Stimulated activated CD4-positive, alpha-beta T cell treated with anti-CD3 and anti-CD28 coated beads, Interleukin-2, amount 100 ng/mL, for 4 hours (primary cell): ENCODE results near the gene MAN2A1.
A peak's percentile ranks its signal among the peaks of the same experiment; 100 is the strongest.

Experiments
- DNase-seq: peaks from one replicate; pipeline ENCODE4 v3.0.0-alpha.2; 2020; ENCODE audit warnings: low read depth

The MAN2A1 gene

GRCh38 chr5:109682383-109682782, 7.3 kb upstream of the MAN2A1 start:
- DNase-seq: no peak

- no peak for DNase-seq
Observed at GRCh38 chr5:109685916-109686315, 3.8 kb upstream of the MAN2A1 start.

GRCh38 chr5:109688630-109688969, 1.1 kb upstream of the MAN2A1 start:
- DNase-seq: no peak

GRCh38 chr5:109688970-109689739, 572 bp upstream of the MAN2A1 start:
- peak; percentile 70 for DNase-seq

GRCh38 chr5:109690242-109690974, 681 bp downstream of the MAN2A1 start:
- DNase-seq: peak; percentile 9

- peak; percentile 14 for DNase-seq
Observed at GRCh38 chr5:109690975-109691574, 1.3 kb downstream of the MAN2A1 start.

GRCh38 chr5:109691996-109692395, 2.3 kb downstream of the MAN2A1 start:
- DNase-seq: no peak

GRCh38 chr5:109692852-109693251, 3.1 kb downstream of the MAN2A1 start:
- DNase-seq: no peak

GRCh38 chr5:109693535-109694400, 4.0 kb downstream of the MAN2A1 start:
- DNase-seq: no peak

- DNase-seq: no peak
Observed at GRCh38 chr5:109694451-109694891, 4.7 kb downstream of the MAN2A1 start.

- DNase-seq: no peak
Observed at GRCh38 chr5:109695005-109695926, 5.5 kb downstream of the MAN2A1 start.

- DNase-seq: no peak
Observed at GRCh38 chr5:109697339-109697738, 7.6 kb downstream of the MAN2A1 start.

- DNase-seq: no peak
Observed at GRCh38 chr5:109700516-109701153, 10.9 kb downstream of the MAN2A1 start.

- no peak for DNase-seq
Observed at GRCh38 chr5:109701252-109701651, 11.5 kb downstream of the MAN2A1 start.

GRCh38 chr5:109701792-109702191, 12.1 kb downstream of the MAN2A1 start:
- DNase-seq: no peak

- DNase-seq: no peak
Observed at GRCh38 chr5:109703166-109703565, 13.4 kb downstream of the MAN2A1 start.

GRCh38 chr5:109703829-109704228, 14.1 kb downstream of the MAN2A1 start:
- no peak for DNase-seq

GRCh38 chr5:109704282-109704952, 14.7 kb downstream of the MAN2A1 start:
- no peak for DNase-seq

GRCh38 chr5:109705596-109705995, 15.9 kb downstream of the MAN2A1 start:
- DNase-seq: no peak

GRCh38 chr5:109706095-109706494, 16.4 kb downstream of the MAN2A1 start:
- no peak for DNase-seq
